Hepatocyte (in vitro differentiated cells): ENCODE results near the gene CYYR1. TPM values are rescaled to one million over a fixed set of nuclear protein-coding genes. Genes with fewer than 3 reads are reported as not detected.

Experiments
- DNase-seq: peaks from one replicate; pipeline ENCODE4 v3.0.0-alpha.2; 2016; ENCODE audit warnings: low spot score
- H2AFZ ChIP-seq: fragments of 200-600 bp; sonication (generic); 2 replicates; pipeline ENCODE4 v1.6.0; 2016; ENCODE audit warnings: antibody characterized with exemption, mild to moderate bottlenecking
- H3K27ac ChIP-seq: fragments of 200-600 bp; sonication (generic); 2 replicates; pipeline ENCODE4 v1.5.1; 2016; ENCODE audit warnings: mild to moderate bottlenecking
- H3K27me3 ChIP-seq: fragments of 200-600 bp; sonication (generic); 2 replicates; pipeline ENCODE4 v1.6.1; 2016
- H3K36me3 ChIP-seq: fragments of 200-600 bp; sonication (generic); replicated peaks from 2 replicates; pipeline ENCODE4 v1.5.1; 2016; ENCODE audit warnings: low read depth; ENCODE audit not compliant: insufficient read depth
- H3K4me1 ChIP-seq: fragments of 200-600 bp; sonication (generic); 2 replicates; pipeline ENCODE4 v1.5.1; 2016; ENCODE audit warnings: mild to moderate bottlenecking, moderate library complexity; ENCODE audit not compliant: insufficient read depth
- H3K4me2 ChIP-seq: fragments of 200-600 bp; sonication (generic); 2 replicates; pipeline ENCODE4 v1.6.0; 2016
- H3K4me3 ChIP-seq: fragments of 200-600 bp; sonication (generic); 2 replicates; pipeline ENCODE4 v1.5.1; 2016; ENCODE audit warnings: mild to moderate bottlenecking
- H3K79me2 ChIP-seq: fragments of 200-600 bp; sonication (generic); 2 replicates; pipeline ENCODE4 v1.6.0; 2017; ENCODE audit warnings: mild to moderate bottlenecking
- H3K9me2 ChIP-seq: fragments of 200-600 bp; sonication (generic); replicated peaks from 2 replicates; pipeline ENCODE4 v1.6.0; 2017; ENCODE audit warnings: mild to moderate bottlenecking; ENCODE audit not compliant: insufficient read depth
- H3K9me3 ChIP-seq: fragments of 200-600 bp; sonication (generic); 2 replicates; pipeline ENCODE4 v1.5.1; 2016; ENCODE audit warnings: low read depth, mild to moderate bottlenecking
- H4K20me1 ChIP-seq: fragments of 200-600 bp; sonication (generic); 2 replicates; pipeline ENCODE4 v1.6.0; 2016; ENCODE audit warnings: mild to moderate bottlenecking; ENCODE audit not compliant: insufficient read depth, poor library complexity, severe bottlenecking
- EZH2 ChIP-seq: fragments of 200-600 bp; sonication (generic); IDR thresholded peaks from 2 replicates; pipeline ENCODE4 v1.6.1; 2016; ENCODE audit warnings: antibody characterized with exemption, mild to moderate bottlenecking, borderline replicate concordance
- EZH2phosphoT487 ChIP-seq: fragments of 200-600 bp; sonication (generic); IDR thresholded peaks from one replicate; pipeline ENCODE4 v1.6.1; 2018; ENCODE audit warnings: antibody characterized with exemption, mild to moderate bottlenecking, low read depth, moderate library complexity; ENCODE audit not compliant: unreplicated experiment, severe bottlenecking
- WGBS: methylation state at CpG from one replicate; pipeline ENCODE4 v1.1.6; 2016; ENCODE audit warnings: low lambda C conversion rate; ENCODE audit errors: missing lambda C conversion rate; 5-methylcytosine and 5-hydroxymethylcytosine counted together
- polyA plus RNA-seq: library from polyadenylated mRNA; unstranded; fragments of >200 nt; fragmentation: Nextera tagmentation; extraction: Ambion mirVana; gene quantifications from 2 replicates; pipeline ENCODE4 v1.2.1, GENCODE V29; 2016
- total RNA-seq: library from RNA; depleted of rRNA; stranded (reverse); fragments of >200 nt; gene quantifications from 2 replicates; pipeline ENCODE4 v1.2.3, GENCODE V29; 2014
- TF ChIP-seq, protein P1 (sequence below): fragments of 200-600 bp; sonication (generic); IDR thresholded peaks from 2 replicates; pipeline ENCODE4 v1.5.1; 2016; ENCODE audit warnings: antibody characterized with exemption, mild to moderate bottlenecking; ENCODE audit not compliant: poor library complexity

Gene CYYR1
- total and polyA plus RNA-seq, 2 experiments from 2014 or later = 6.6 to 7.6 TPM

DNA sequence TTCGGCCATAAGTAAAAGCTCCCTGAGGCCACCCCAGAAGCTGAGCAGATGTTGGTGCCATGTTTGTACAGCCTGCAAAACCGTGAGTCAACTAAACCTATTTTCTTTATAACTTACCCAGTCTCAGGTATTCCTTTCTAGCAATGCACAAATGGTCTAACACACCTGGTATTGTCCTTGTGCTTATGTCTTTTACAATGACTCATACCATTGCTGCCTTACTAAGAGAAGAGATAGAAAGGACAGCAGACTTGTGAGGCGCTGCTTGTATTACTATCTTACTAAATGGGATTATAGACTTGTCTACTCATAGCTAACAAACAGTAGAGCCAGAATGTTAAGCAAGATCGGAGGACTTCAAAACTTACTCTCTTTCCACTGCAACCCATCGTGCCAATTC lies 18.5 kb upstream of the CYYR1 start:
- no peaks in the 10 kb centered on the region for H3K36me3 ChIP-seq
- no peaks in the 10 kb centered on the region for H3K9me2 ChIP-seq
- no peaks in the 10 kb centered on the region for H3K79me2 ChIP-seq
- H3K9me3 ChIP-seq = no peaks in the 10 kb centered on the region
- DNase-seq = no peak
- no peak overlapping the region for H3K4me3 ChIP-seq
- 87% methylated on average over 5 of the region's 5 CpGs for WGBS
- H3K4me1 ChIP-seq = no peaks in the 10 kb centered on the region
- no peak overlapping the region for H3K4me2 ChIP-seq
- no peaks in the 10 kb centered on the region for H4K20me1 ChIP-seq
- no peak overlapping the region for H3K27ac ChIP-seq
- no peak overlapping the region for H2AFZ ChIP-seq
- TF ChIP-seq EZH2phosphoT487 (no peak), EZH2 (no peak)
- TF ChIP-seq, protein P1, sequence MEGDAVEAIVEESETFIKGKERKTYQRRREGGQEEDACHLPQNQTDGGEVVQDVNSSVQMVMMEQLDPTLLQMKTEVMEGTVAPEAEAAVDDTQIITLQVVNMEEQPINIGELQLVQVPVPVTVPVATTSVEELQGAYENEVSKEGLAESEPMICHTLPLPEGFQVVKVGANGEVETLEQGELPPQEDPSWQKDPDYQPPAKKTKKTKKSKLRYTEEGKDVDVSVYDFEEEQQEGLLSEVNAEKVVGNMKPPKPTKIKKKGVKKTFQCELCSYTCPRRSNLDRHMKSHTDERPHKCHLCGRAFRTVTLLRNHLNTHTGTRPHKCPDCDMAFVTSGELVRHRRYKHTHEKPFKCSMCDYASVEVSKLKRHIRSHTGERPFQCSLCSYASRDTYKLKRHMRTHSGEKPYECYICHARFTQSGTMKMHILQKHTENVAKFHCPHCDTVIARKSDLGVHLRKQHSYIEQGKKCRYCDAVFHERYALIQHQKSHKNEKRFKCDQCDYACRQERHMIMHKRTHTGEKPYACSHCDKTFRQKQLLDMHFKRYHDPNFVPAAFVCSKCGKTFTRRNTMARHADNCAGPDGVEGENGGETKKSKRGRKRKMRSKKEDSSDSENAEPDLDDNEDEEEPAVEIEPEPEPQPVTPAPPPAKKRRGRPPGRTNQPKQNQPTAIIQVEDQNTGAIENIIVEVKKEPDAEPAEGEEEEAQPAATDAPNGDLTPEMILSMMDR = no peak
- H3K27me3 ChIP-seq = no peaks in the 10 kb centered on the region

DNA sequence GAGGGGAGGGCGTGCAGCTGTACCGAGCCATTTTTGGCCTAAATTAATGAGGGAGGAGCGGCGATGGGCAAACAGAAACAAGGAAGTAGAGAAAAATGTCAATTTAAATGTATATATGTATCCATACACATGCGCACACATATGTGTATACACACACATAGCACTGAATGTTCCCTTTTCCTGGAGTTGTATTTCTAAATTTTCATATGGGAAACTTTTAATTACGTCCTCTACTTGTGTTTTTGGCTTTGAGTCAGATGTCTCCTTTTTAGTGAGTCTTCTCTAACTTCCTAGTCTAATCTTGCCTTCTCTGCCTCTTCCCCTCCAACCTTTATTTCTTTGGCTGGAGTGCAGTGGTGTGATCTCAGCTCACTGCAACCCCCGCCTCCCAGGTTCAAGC lies 15.4 kb upstream of the CYYR1 start:
- Histone ChIP-seq H2AFZ (no peak overlapping the region), H3K9me2 (no peaks in the 10 kb centered on the region), H3K4me1 (no peaks in the 10 kb centered on the region), H3K9me3 (no peaks in the 10 kb centered on the region), H3K27me3 (no peaks in the 10 kb centered on the region), H3K4me2 (no peak overlapping the region), H3K79me2 (no peaks in the 10 kb centered on the region), H3K27ac (no peak overlapping the region), H3K4me3 (no peak overlapping the region), H3K36me3 (no peaks in the 10 kb centered on the region), H4K20me1 (no peaks in the 10 kb centered on the region)
- DNase-seq = no peak
- WGBS = 96% methylated on average over 7 of the region's 7 CpGs
- TF ChIP-seq EZH2phosphoT487 (no peak), EZH2 (no peak)
- TF ChIP-seq, protein P1 = no peak

DNA sequence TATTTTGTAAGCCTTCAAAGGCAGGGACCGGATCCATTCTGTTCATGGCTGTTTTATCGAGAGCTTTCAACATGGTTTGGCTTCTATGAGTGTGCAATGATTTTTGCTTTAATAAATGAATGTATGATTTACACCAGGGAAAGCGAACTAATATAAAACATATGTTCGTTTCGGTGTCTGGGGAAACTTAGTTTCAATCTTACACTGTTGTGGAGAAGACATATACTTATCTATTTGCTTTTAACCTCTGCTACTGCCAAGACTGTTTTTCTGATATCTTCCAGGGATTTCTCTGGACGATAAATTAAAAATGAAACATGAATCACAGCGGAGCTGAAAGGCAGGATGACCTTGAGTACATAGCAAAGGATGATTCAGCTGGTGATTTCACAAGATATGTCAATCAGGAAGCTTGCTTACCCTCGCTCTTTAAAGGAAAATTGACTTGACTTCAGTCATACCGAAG lies 14.7 kb upstream of the CYYR1 start:
- no peaks in the 10 kb centered on the region for H4K20me1 ChIP-seq
- WGBS = 72% methylated on average over 9 of the region's 9 CpGs
- peak; percentile 15 for DNase-seq
- TF ChIP-seq, protein P1 = no peak
- TF ChIP-seq EZH2phosphoT487 (no peak), EZH2 (no peak)
- H2AFZ ChIP-seq = no peak overlapping the region
- H3K9me3 ChIP-seq = no peaks in the 10 kb centered on the region
- H3K36me3 ChIP-seq = no peaks in the 10 kb centered on the region
- H3K27ac ChIP-seq = no peak overlapping the region
- no peaks in the 10 kb centered on the region for H3K79me2 ChIP-seq
- H3K4me3 ChIP-seq = no peak overlapping the region
- H3K9me2 ChIP-seq = no peaks in the 10 kb centered on the region
- no peaks in the 10 kb centered on the region for H3K27me3 ChIP-seq
- no peaks in the 10 kb centered on the region for H3K4me1 ChIP-seq
- peak overlapping the region; percentile 42 for H3K4me2 ChIP-seq

DNA sequence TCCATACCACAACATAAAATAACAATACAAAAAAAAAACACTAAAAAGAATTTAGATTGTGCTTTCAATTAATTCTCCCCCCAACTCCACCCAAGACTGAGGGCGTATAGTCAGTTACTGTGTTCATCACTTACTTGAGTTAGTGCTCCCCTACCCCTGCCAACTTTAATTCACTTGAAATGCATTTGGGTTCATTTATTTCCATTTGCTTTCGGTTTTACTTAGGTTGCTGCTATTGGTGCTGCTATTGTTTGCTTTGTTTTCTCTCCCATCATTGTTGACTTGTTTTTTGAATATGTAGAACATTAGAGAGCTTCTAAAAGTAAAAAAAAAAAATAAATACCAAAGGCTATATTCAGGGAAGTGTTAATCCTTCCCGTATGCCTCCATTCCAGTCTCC lies 10.7 kb upstream of the CYYR1 start:
- no peaks in the 10 kb centered on the region for H3K4me1 ChIP-seq
- no peak overlapping the region for H3K4me2 ChIP-seq
- H3K9me3 ChIP-seq = no peaks in the 10 kb centered on the region
- no peak for DNase-seq
- no peaks in the 10 kb centered on the region for H4K20me1 ChIP-seq
- H3K9me2 ChIP-seq = no peaks in the 10 kb centered on the region
- no peak overlapping the region for H3K27ac ChIP-seq
- TF ChIP-seq, protein P1 = no peak
- TF ChIP-seq EZH2phosphoT487 (no peak), EZH2 (no peak)
- H2AFZ ChIP-seq = no peak overlapping the region
- 77% methylated on average over 3 of the region's 3 CpGs for WGBS
- no peaks in the 10 kb centered on the region for H3K27me3 ChIP-seq
- no peak overlapping the region for H3K4me3 ChIP-seq
- H3K36me3 ChIP-seq = no peaks in the 10 kb centered on the region
- no peaks in the 10 kb centered on the region for H3K79me2 ChIP-seq
